HCT116 (cell line): ENCODE results near the gene PRKCQ. TPM values are rescaled to one million over a fixed set of nuclear protein-coding genes. Genes with fewer than 3 reads are reported as not detected.

Experiments
- ATAC-seq: fragments of 200-7000 bp; cut with Tn5 transposase; 2 replicates; pipeline ENCODE4 v1.9.1; 2020; ENCODE audit warnings: mild to moderate bottlenecking, moderate library complexity
- BruUV-seq: library from RNA; stranded (reverse); fragments of 400-500 nt; replicated peaks from 2 replicates; lab custom pipeline; 2021; lab: Mats Ljungman, UMichigan
- CTCF ChIA-PET: fragments of 300-600 bp; sonication (Branson Sonifier 250); formaldehyde crosslinking; loops from one replicate; lab custom pipeline; 2021; ENCODE audit warnings: antibody characterized with exemption; lab: Charles Lee
- POLR2A ChIA-PET: fragments of 300-600, 350-600 bp; sonication (Branson Sonifier 250); formaldehyde crosslinking; loops from one replicate; lab custom pipeline; 2021; ENCODE audit warnings: antibody characterized with exemption; lab: Charles Lee
- RAD21 ChIA-PET, 2 experiments: fragments of 300-600 bp; sonication (Branson Sonifier 250); formaldehyde crosslinking; loops; one replicate each; lab custom pipeline; 2023; ENCODE audit warnings: low total read pairs in 2 of 2; ENCODE audit not compliant: uncharacterized antibody in 2 of 2, unreplicated experiment in 2 of 2, low non-redundant PET in 1 of 2; lab: Charles Lee
- DNase-seq: peaks from one replicate; pipeline ENCODE4 v3.0.0-alpha.2; 2010; ENCODE audit warnings: low read depth, low spot score
- H2AFZ ChIP-seq: fragments of 200-600 bp; shearing (Covaris generic), sonication (generic); 2 replicates; pipeline ENCODE4 v1.6.1; 2017; ENCODE audit warnings: low read depth, mixed run types, mixed read lengths, antibody characterized with exemption, low read length; ENCODE audit not compliant: poor library complexity, severe bottlenecking
- H3K27ac ChIP-seq: 2 replicates; pipeline ENCODE4 v1.5.1; 2012; ENCODE audit warnings: low read depth, low read length
- H3K27me3 ChIP-seq: fragments of 200-600 bp; sonication (generic); 2 replicates; pipeline ENCODE4 v1.6.1; 2016; ENCODE audit warnings: mixed run types, low read length, mixed read lengths; ENCODE audit not compliant: insufficient read depth
- H3K36me3 ChIP-seq, 2 experiments: fragments of 200-500 bp in 1 of 2; fragments of 200-600 bp in 1 of 2; sonication (Bioruptor generic) in 1 of 2; sonication (generic) in 1 of 2; 2 replicates each; pipeline versions ENCODE4 v1.5.1 to v1.6.1; 2014 to 2016; ENCODE audit warnings: low read length in 2 of 2, inconsistent platforms in 1 of 2, mixed read lengths in 1 of 2, mixed run types in 1 of 2; ENCODE audit not compliant: insufficient read depth in 2 of 2, control insufficient read depth in 1 of 2
- H3K4me1 ChIP-seq, 2 experiments: fragments of 200-600 bp in 1 of 2; sonication (generic) in 1 of 2; 2 replicates each; pipeline versions ENCODE4 v1.5.1 to v1.6.1; 2012 to 2017; ENCODE audit warnings: low read length in 2 of 2, inconsistent platforms in 1 of 2, mild to moderate bottlenecking in 1 of 2, mixed read lengths in 1 of 2, mixed run types in 1 of 2, moderate library complexity in 1 of 2; ENCODE audit not compliant: insufficient read depth in 2 of 2, control insufficient read depth in 1 of 2
- H3K4me2 ChIP-seq: fragments of 200-600 bp; sonication (generic); 2 replicates; pipeline ENCODE4 v1.6.1; 2017; ENCODE audit warnings: mixed run types, low read length, mixed read lengths
- H3K4me3 ChIP-seq, 2 experiments: fragments of 200-600 bp in 1 of 2; sonication (generic) in 1 of 2; replicated peaks in 1 of 2; 2 replicates each; pipeline ENCODE4 v1.5.1; 2011 to 2016; ENCODE audit warnings: low read length in 2 of 2, control low read depth in 1 of 2, low read depth in 1 of 2, mild to moderate bottlenecking in 1 of 2, mixed read lengths in 1 of 2, mixed run types in 1 of 2
- H3K79me2 ChIP-seq: fragments of 200-600 bp; sonication (generic); 2 replicates; pipeline ENCODE4 v1.6.1; 2017; ENCODE audit warnings: mild to moderate bottlenecking, mixed run types, low read length, moderate library complexity, mixed read lengths; ENCODE audit not compliant: insufficient read depth
- H3K9ac ChIP-seq: fragments of 200-600 bp; sonication (generic); 2 replicates; pipeline ENCODE4 v1.6.1; 2016; ENCODE audit warnings: low read length, mixed read lengths
- H3K9me2 ChIP-seq: fragments of 200-600 bp; sonication (generic), shearing (Covaris generic); 2 replicates; pipeline ENCODE4 v1.6.1; 2017; ENCODE audit warnings: mixed run types, mild to moderate bottlenecking, moderate library complexity; ENCODE audit not compliant: insufficient read depth
- H3K9me3 ChIP-seq, 2 experiments: fragments of 200-500 bp in 1 of 2; fragments of 200-600 bp in 1 of 2; sonication (Bioruptor generic) in 1 of 2; sonication (generic) in 1 of 2; 2 replicates each; pipeline ENCODE4 v1.6.1; 2014 to 2017; ENCODE audit warnings: low read length in 2 of 2, mixed read lengths in 2 of 2, inconsistent platforms in 1 of 2, low read depth in 1 of 2, mild to moderate bottlenecking in 1 of 2, mixed run types in 1 of 2, moderate library complexity in 1 of 2; ENCODE audit not compliant: control insufficient read depth in 1 of 2, insufficient read depth in 1 of 2
- H4K20me1 ChIP-seq: fragments of 200-600 bp; sonication (generic), shearing (Covaris generic); 2 replicates; pipeline ENCODE4 v1.6.1; 2017; ENCODE audit warnings: mixed run types, mild to moderate bottlenecking, moderate library complexity; ENCODE audit not compliant: insufficient read depth
- ATF3 ChIP-seq: IDR thresholded peaks from 2 replicates; pipeline ENCODE4 v1.6.1; 2012
- CBX3 ChIP-seq: IDR thresholded peaks from 2 replicates; pipeline ENCODE4 v1.6.1; 2012; ENCODE audit warnings: low read depth
- CEBPB ChIP-seq: IDR thresholded peaks from 2 replicates; pipeline ENCODE4 v1.6.1; 2012; ENCODE audit warnings: low read depth
- ELF1 ChIP-seq: IDR thresholded peaks from 2 replicates; pipeline ENCODE4 v1.6.1; 2012; ENCODE audit warnings: low read depth, borderline replicate concordance
- EZH2 ChIP-seq: fragments of 200-600 bp; sonication (generic); IDR thresholded peaks from 2 replicates; pipeline ENCODE4 v1.6.1; 2017; ENCODE audit warnings: antibody characterized with exemption, mixed run types
- POLR2AphosphoS5 ChIP-seq: IDR thresholded peaks from 2 replicates; pipeline ENCODE4 v1.6.1; 2011; ENCODE audit warnings: mild to moderate bottlenecking, low read depth, low read length, moderate library complexity
- RAD21 ChIP-seq: IDR thresholded peaks from 2 replicates; pipeline ENCODE4 v1.6.1; 2012; ENCODE audit warnings: low read depth, mild to moderate bottlenecking
- SIN3A ChIP-seq: IDR thresholded peaks from 2 replicates; pipeline ENCODE4 v1.6.1; 2012; ENCODE audit warnings: low read depth
- YY1 ChIP-seq: IDR thresholded peaks from 2 replicates; pipeline ENCODE4 v1.6.1; 2011; ENCODE audit warnings: low read length, low read depth, moderate library complexity, mild to moderate bottlenecking; ENCODE audit not compliant: insufficient replicate concordance; ENCODE audit errors: extremely low read depth
- ZBTB33 ChIP-seq: IDR thresholded peaks from 2 replicates; pipeline ENCODE4 v1.6.1; 2011; ENCODE audit warnings: mild to moderate bottlenecking, low read length, moderate library complexity; ENCODE audit not compliant: insufficient replicate concordance; ENCODE audit errors: extremely low read depth
- ZNF274 ChIP-seq: fragments of 200-500 bp; sonication (Bioruptor generic); IDR thresholded peaks from 2 replicates; pipeline ENCODE4 v1.6.1; 2014; ENCODE audit warnings: mild to moderate bottlenecking, low read depth, low read length, inconsistent platforms
- intact Hi-C: fragments of 100-400 bp; cut with micrococcal nuclease; formaldehyde crosslinking; loops from 2 replicates; pipeline ENCODE4 v1.10.0; 2022
- total RNA-seq: library from RNA; stranded (reverse); gene quantifications from one replicate; pipeline ENCODE4 v1.2.1, GENCODE V29; 2021; ENCODE audit not compliant: unreplicated experiment

Gene PRKCQ
- total RNA-seq, 1 experiment from 2014 or later, result 0.54 TPM

GRCh38 chr10:6497620-6498019, 82.5 kb downstream of the PRKCQ start:
- Histone ChIP-seq H3K4me2 (no peak overlapping the region), H3K9ac (no peak overlapping the region), H3K79me2 (no peaks in the 10 kb centered on the region), H3K9me3 (no peaks in the 10 kb centered on the region), H3K9me2 (no peaks in the 10 kb centered on the region), H3K4me3 (no peak overlapping the region)
- ChIA-PET RAD21 (no interaction called here), CTCF (no interaction called here)
- intact Hi-C loops, result no loop called here
- TF ChIP-seq SIN3A (no peak), RAD21 (no peak), CEBPB (no peak), ELF1 (no peak), CBX3 (no peak), EZH2 (no peak), ZBTB33 (no peak), ZNF274 (no peak), ATF3 (no peak), YY1 (no peak), POLR2AphosphoS5 (no peak)
- TF ChIP-seq, all 23 proteins: peak for 0
- ATAC-seq (no peak), DNase-seq (no peak)
- Histone ChIP-seq H3K27ac (no peak overlapping the region), H2AFZ (no peak overlapping the region), H4K20me1 (no peaks in the 10 kb centered on the region; the same call in 1 of the 2 replicates), H3K36me3 (no peaks in the 10 kb centered on the region), H3K27me3 (peaks cover 49% of the 10 kb centered on the region), H3K4me1 (no peaks in the 10 kb centered on the region)
- no TSS peak for BruUV-seq
- POLR2A ChIA-PET, result no interaction called here
